Measurements from ENCODE around the gene ACSF3. TPM values are rescaled to one million over a fixed set of nuclear protein-coding genes. Genes with fewer than 3 reads are reported as not detected.
"Not testable (repeated sequence)": the region's sequence is repeated elsewhere in the genome, so short reads cannot be mapped to it uniquely, and the experiment has no call there.

The ACSF3 gene
- total RNA-seq, 1 experiment from 2014 or later, result 39.2 TPM

- H3K4me1 Mint-ChIP-seq (ENCODE audit: insufficient read depth, unreplicated experiment), result no peaks in the 10 kb centered on the region
- CTCF ChIA-PET, result no interaction called here
- DNase-seq (ENCODE audit: unreplicated experiment), result no peak
- intact Hi-C loops (cut with micrococcal nuclease), result no loop called here
- no peaks in the 10 kb centered on the region for H3K9me3 Mint-ChIP-seq (ENCODE audit: unreplicated experiment)
- no TSS peak for BruUV-seq (replicated peaks)
- H3K36me3 Mint-ChIP-seq (ENCODE audit: insufficient read depth, unreplicated experiment), result peaks cover 4% of the 10 kb centered on the region
- no peak overlapping the region for H3K27ac Mint-ChIP-seq (ENCODE audit: low read depth, unreplicated experiment)
- POLR2A ChIA-PET, result no interaction called here
- no peak overlapping the region for H3K4me3 Mint-ChIP-seq (ENCODE audit: unreplicated experiment)
- H3K27me3 Mint-ChIP-seq (ENCODE audit: insufficient read depth, unreplicated experiment), result no peaks in the 10 kb centered on the region
- TF ChIP-seq CTCF (IDR thresholded peaks at IDR 0.05; ENCODE audit: unreplicated experiment), result no peak
Measured at GRCh38 chr16:89183463-89183862, 89.8 kb downstream of the ACSF3 start.

- H3K9me3 Mint-ChIP-seq (ENCODE audit: unreplicated experiment), result no peaks in the 10 kb centered on the region
- DNase-seq (ENCODE audit: unreplicated experiment), result no peak
- no peak overlapping the region for H3K4me3 Mint-ChIP-seq (ENCODE audit: unreplicated experiment)
- peaks cover 4% of the 10 kb centered on the region for H3K36me3 Mint-ChIP-seq (ENCODE audit: insufficient read depth, unreplicated experiment)
- H3K27ac Mint-ChIP-seq (ENCODE audit: low read depth, unreplicated experiment), result no peak overlapping the region
- no peaks in the 10 kb centered on the region for H3K27me3 Mint-ChIP-seq (ENCODE audit: insufficient read depth, unreplicated experiment)
- no TSS peak for BruUV-seq (replicated peaks)
- TF ChIP-seq CTCF (IDR thresholded peaks at IDR 0.05; ENCODE audit: unreplicated experiment), result no peak
- ChIA-PET POLR2A (no interaction called here), CTCF (no interaction called here)
- no peaks in the 10 kb centered on the region for H3K4me1 Mint-ChIP-seq (ENCODE audit: insufficient read depth, unreplicated experiment)
- intact Hi-C loops (cut with micrococcal nuclease), result no loop called here
Measured at GRCh38 chr16:89183975-89184676, 90.5 kb downstream of the ACSF3 start.

GRCh38 chr16:89184677-89184932 lies 91.0 kb downstream of the ACSF3 start:
- TF ChIP-seq CTCF (IDR thresholded peaks at IDR 0.05; ENCODE audit: unreplicated experiment), result no peak
- no peaks in the 10 kb centered on the region for H3K27me3 Mint-ChIP-seq (ENCODE audit: insufficient read depth, unreplicated experiment)
- no peak overlapping the region for H3K4me3 Mint-ChIP-seq (ENCODE audit: unreplicated experiment)
- H3K9me3 Mint-ChIP-seq (ENCODE audit: unreplicated experiment), result no peaks in the 10 kb centered on the region
- DNase-seq (ENCODE audit: unreplicated experiment), result no peak
- ChIA-PET POLR2A (no interaction called here), CTCF (no interaction called here)
- no peaks in the 10 kb centered on the region for H3K4me1 Mint-ChIP-seq (ENCODE audit: insufficient read depth, unreplicated experiment)
- H3K36me3 Mint-ChIP-seq (ENCODE audit: insufficient read depth, unreplicated experiment), result peaks cover 4% of the 10 kb centered on the region
- intact Hi-C loops (cut with micrococcal nuclease), result no loop called here
- H3K27ac Mint-ChIP-seq (ENCODE audit: low read depth, unreplicated experiment), result no peak overlapping the region
- BruUV-seq (replicated peaks), result no TSS peak

GRCh38 chr16:89184933-89185794 lies 91.5 kb downstream of the ACSF3 start:
- intact Hi-C loops (cut with micrococcal nuclease), result no loop called here
- ChIA-PET CTCF (no interaction called here), POLR2A (no interaction called here)
- TF ChIP-seq CTCF (IDR thresholded peaks at IDR 0.05; ENCODE audit: unreplicated experiment), result no peak
- H3K4me1 Mint-ChIP-seq (ENCODE audit: insufficient read depth, unreplicated experiment), result no peaks in the 10 kb centered on the region
- no peak overlapping the region for H3K27ac Mint-ChIP-seq (ENCODE audit: low read depth, unreplicated experiment)
- no peaks in the 10 kb centered on the region for H3K27me3 Mint-ChIP-seq (ENCODE audit: insufficient read depth, unreplicated experiment)
- peaks cover 4% of the 10 kb centered on the region for H3K36me3 Mint-ChIP-seq (ENCODE audit: insufficient read depth, unreplicated experiment)
- BruUV-seq (replicated peaks), result no TSS peak
- DNase-seq (ENCODE audit: unreplicated experiment), result no peak
- H3K4me3 Mint-ChIP-seq (ENCODE audit: unreplicated experiment), result no peak overlapping the region
- H3K9me3 Mint-ChIP-seq (ENCODE audit: unreplicated experiment), result no peaks in the 10 kb centered on the region

GRCh38 chr16:89185887-89186592 lies 92.4 kb downstream of the ACSF3 start:
- H3K9me3 Mint-ChIP-seq (ENCODE audit: unreplicated experiment); H3K27ac Mint-ChIP-seq (ENCODE audit: low read depth, unreplicated experiment): not testable (repeated sequence)
- CTCF ChIA-PET, result interaction anchor here (0.6 kb wide), 1 partner anchor 19 kb away, joined by 3 read pairs; no protein-coding TSS in a partner anchor

GRCh38 chr16:89186593-89187031 lies 93.0 kb downstream of the ACSF3 start:
- POLR2A ChIA-PET; H3K4me1 Mint-ChIP-seq (ENCODE audit: insufficient read depth, unreplicated experiment); H3K36me3 Mint-ChIP-seq (ENCODE audit: insufficient read depth, unreplicated experiment); DNase-seq (ENCODE audit: unreplicated experiment); H3K27ac Mint-ChIP-seq (ENCODE audit: low read depth, unreplicated experiment); intact Hi-C loops (cut with micrococcal nuclease); H3K4me3 Mint-ChIP-seq (ENCODE audit: unreplicated experiment); BruUV-seq (replicated peaks); H3K9me3 Mint-ChIP-seq (ENCODE audit: unreplicated experiment); H3K27me3 Mint-ChIP-seq (ENCODE audit: insufficient read depth, unreplicated experiment): not testable (repeated sequence)
- CTCF ChIA-PET, result interaction anchor here (0.6 kb wide), 1 partner anchor 20 kb away, joined by 3 read pairs; no protein-coding TSS in a partner anchor

More at GRCh38 chr16:89185887-89186592, 92.4 kb downstream of the ACSF3 start:
- POLR2A ChIA-PET; H3K4me1 Mint-ChIP-seq (ENCODE audit: insufficient read depth, unreplicated experiment); H3K27me3 Mint-ChIP-seq (ENCODE audit: insufficient read depth, unreplicated experiment); intact Hi-C loops (cut with micrococcal nuclease); BruUV-seq (replicated peaks); H3K36me3 Mint-ChIP-seq (ENCODE audit: insufficient read depth, unreplicated experiment); H3K4me3 Mint-ChIP-seq (ENCODE audit: unreplicated experiment); DNase-seq (ENCODE audit: unreplicated experiment): not testable (repeated sequence)

Data from MCF 10A (cell line).